Keratinocyte (primary cell): ENCODE data around the gene HS3ST2. TPM values are rescaled to one million over a fixed set of nuclear protein-coding genes. Genes with fewer than 3 reads are reported as not detected.

Experiments used
- DNase-seq: peaks from one replicate; pipeline ENCODE4 v3.0.0-alpha.2; 2011; ENCODE audit warnings: low read depth, missing footprints, low spot score
- FAIRE-seq: peaks from 2 replicates; lab custom pipeline; 2011; peaks lifted over from hg19 to GRCh38; lab: Jason Lieb, UNC
- H2AFZ ChIP-seq: 2 replicates; pipeline ENCODE4 v1.6.0; 2012; ENCODE audit warnings: low read length, control low read depth, inconsistent platforms; ENCODE audit not compliant: control insufficient read depth
- H3K27ac ChIP-seq: 2 replicates; pipeline ENCODE4 v1.5.1; 2011; ENCODE audit warnings: low read length; ENCODE audit not compliant: control insufficient read depth, insufficient read depth
- H3K27me3 ChIP-seq: 3 replicates; pipeline ENCODE4 v1.6.0; 2011; ENCODE audit warnings: low read length; ENCODE audit not compliant: control insufficient read depth, insufficient read depth; ENCODE audit errors: extremely low read depth
- H3K36me3 ChIP-seq, 2 experiments: 2 replicates in 1 of 2; 3 replicates in 1 of 2; pipeline ENCODE4 v1.5.1; 2011; ENCODE audit warnings: low read length in 2 of 2, mild to moderate bottlenecking in 1 of 2; ENCODE audit not compliant: control insufficient read depth in 2 of 2, insufficient read depth in 2 of 2; ENCODE audit errors: extremely low read depth in 1 of 2
- H3K4me1 ChIP-seq: 3 replicates; pipeline ENCODE4 v1.5.1; 2011; ENCODE audit warnings: low read length; ENCODE audit not compliant: control insufficient read depth, insufficient read depth; ENCODE audit errors: extremely low read depth
- H3K4me2 ChIP-seq: 3 replicates; pipeline ENCODE4 v1.6.0; 2011; ENCODE audit warnings: low read depth, low read length; ENCODE audit not compliant: control insufficient read depth, insufficient read depth; ENCODE audit errors: extremely low read depth
- H3K4me3 ChIP-seq, 3 experiments: fragments of 200-600 bp in 1 of 3; sonication (generic) in 1 of 3; 2 replicates in 2 of 3; 3 replicates in 1 of 3; pipeline ENCODE4 v1.5.1; 2011 to 2016; ENCODE audit warnings: low read length in 3 of 3, mild to moderate bottlenecking in 3 of 3, control low read depth in 2 of 3, inconsistent platforms in 1 of 3, low read depth in 1 of 3, mixed read lengths in 1 of 3, mixed run types in 1 of 3, moderate library complexity in 1 of 3; ENCODE audit not compliant: control insufficient read depth in 2 of 3, insufficient read depth in 2 of 3; ENCODE audit errors: extremely low read depth in 1 of 3
- H3K79me2 ChIP-seq: 2 replicates; pipeline ENCODE4 v1.6.0; 2012; ENCODE audit warnings: low read length; ENCODE audit not compliant: control insufficient read depth, insufficient read depth
- H3K9ac ChIP-seq: 3 replicates; pipeline ENCODE4 v1.6.0; 2011; ENCODE audit warnings: low read length; ENCODE audit not compliant: control insufficient read depth, insufficient read depth; ENCODE audit errors: extremely low read depth
- H3K9me1 ChIP-seq: 3 replicates; pipeline ENCODE4 v1.6.0; 2011; ENCODE audit warnings: low read length; ENCODE audit not compliant: control insufficient read depth, insufficient read depth; ENCODE audit errors: extremely low read depth
- H3K9me3 ChIP-seq: 2 replicates; pipeline ENCODE4 v1.5.1; 2012; ENCODE audit warnings: low read depth, low read length; ENCODE audit not compliant: control insufficient read depth
- H4K20me1 ChIP-seq: 3 replicates; pipeline ENCODE4 v1.6.0; 2011; ENCODE audit warnings: low read length; ENCODE audit not compliant: control insufficient read depth, insufficient read depth; ENCODE audit errors: extremely low read depth
- EZH2 ChIP-seq: IDR thresholded peaks from one replicate; pipeline ENCODE4 v1.6.1; 2012; ENCODE audit warnings: inconsistent platforms, mild to moderate bottlenecking, low read length, moderate library complexity
- dilution Hi-C: fragments of 300-500 bp; cut with MboI; formaldehyde crosslinking; loops from one replicate; pipeline ENCODE4 v1.7.0; 2020; ENCODE audit warnings: low sequenced_read_pairs; ENCODE audit not compliant: extremely low pct_ligation_motif_present
- polyA plus RNA-seq, 5 experiments: library from polyadenylated mRNA; depleted of rRNA in 3 of 5; stranded (reverse) in 3 of 5; stranded (forward) in 1 of 5; unstranded in 1 of 5; fragments of >200 nt; gene quantifications; 1 replicate in 1 of 5; 2 replicates in 3 of 5; 3 replicates in 1 of 5; pipeline versions ENCODE4 v1.2.1 to v1.2.3, GENCODE V29; 2011 to 2012; ENCODE audit warnings: missing spikeins in 2 of 5, low read depth in 1 of 5, low replicate concordance in 1 of 5
- TF ChIP-seq, protein P1 (sequence below), 3 experiments: IDR thresholded peaks in 1 of 3; conservative IDR thresholded peaks in 1 of 3; optimal IDR thresholded peaks in 1 of 3; 2 replicates in 2 of 3; 3 replicates in 1 of 3; pipeline versions ENCODE3 to v1.5.1; 2011; ENCODE audit warnings: low read length in 3 of 3, mild to moderate bottlenecking in 3 of 3, moderate library complexity in 2 of 3, control low read depth in 1 of 3, inconsistent platforms in 1 of 3; ENCODE audit not compliant: insufficient read depth in 2 of 3; ENCODE audit errors: extremely low read depth in 1 of 3

The HS3ST2 gene
- polyA plus RNA-seq, 1 donor (not counting 4 experiments of a cell fraction or from before 2014, with no cell fraction given), result 6.3 TPM

DNA sequence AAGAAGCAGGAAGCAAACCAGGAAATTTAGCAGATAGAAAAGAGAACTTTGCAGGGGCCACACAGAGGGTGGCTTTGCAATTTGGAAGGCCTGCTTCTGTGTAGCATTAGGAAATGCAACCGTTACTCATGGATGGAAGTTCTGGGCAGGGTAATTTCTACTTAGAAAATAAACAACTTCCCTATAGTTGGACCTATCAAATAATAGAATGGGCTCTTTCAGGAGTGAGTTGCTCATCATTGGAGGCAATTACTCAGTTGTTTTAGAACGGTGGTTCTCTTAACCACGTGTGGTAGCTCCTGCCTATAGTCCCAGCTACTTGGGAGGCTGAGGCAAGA is 25.8 kb upstream of the HS3ST2 start:
- H3K9me1 ChIP-seq, result no peaks in the 10 kb centered on the region
- peak overlapping the region; percentile 90 for H3K27ac ChIP-seq
- TF ChIP-seq, protein P1, sequence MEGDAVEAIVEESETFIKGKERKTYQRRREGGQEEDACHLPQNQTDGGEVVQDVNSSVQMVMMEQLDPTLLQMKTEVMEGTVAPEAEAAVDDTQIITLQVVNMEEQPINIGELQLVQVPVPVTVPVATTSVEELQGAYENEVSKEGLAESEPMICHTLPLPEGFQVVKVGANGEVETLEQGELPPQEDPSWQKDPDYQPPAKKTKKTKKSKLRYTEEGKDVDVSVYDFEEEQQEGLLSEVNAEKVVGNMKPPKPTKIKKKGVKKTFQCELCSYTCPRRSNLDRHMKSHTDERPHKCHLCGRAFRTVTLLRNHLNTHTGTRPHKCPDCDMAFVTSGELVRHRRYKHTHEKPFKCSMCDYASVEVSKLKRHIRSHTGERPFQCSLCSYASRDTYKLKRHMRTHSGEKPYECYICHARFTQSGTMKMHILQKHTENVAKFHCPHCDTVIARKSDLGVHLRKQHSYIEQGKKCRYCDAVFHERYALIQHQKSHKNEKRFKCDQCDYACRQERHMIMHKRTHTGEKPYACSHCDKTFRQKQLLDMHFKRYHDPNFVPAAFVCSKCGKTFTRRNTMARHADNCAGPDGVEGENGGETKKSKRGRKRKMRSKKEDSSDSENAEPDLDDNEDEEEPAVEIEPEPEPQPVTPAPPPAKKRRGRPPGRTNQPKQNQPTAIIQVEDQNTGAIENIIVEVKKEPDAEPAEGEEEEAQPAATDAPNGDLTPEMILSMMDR (optimal IDR thresholded peaks at IDR 0.05 in 1 of 3, IDR thresholded peaks at IDR 0.05 in 1 of 3, conservative IDR thresholded peaks at IDR 0.05 in 1 of 3; ENCODE audit: extremely low read depth in 1 of 3, insufficient read depth in 2 of 3, low read length in 3 of 3), result no peak
- no peak for TF ChIP-seq EZH2
- no peaks in the 10 kb centered on the region for H3K79me2 ChIP-seq
- dilution Hi-C loops, result no loop called here
- DNase-seq (no peak), FAIRE-seq (no peak)
- H3K9ac ChIP-seq, result no peak overlapping the region
- H3K4me2 ChIP-seq, result peak overlapping the region; percentile 31
- H3K36me3 ChIP-seq, result no peaks in the 10 kb centered on the region
- H3K9me3 ChIP-seq, result no peaks in the 10 kb centered on the region
- peaks cover 28% of the 10 kb centered on the region for H3K4me1 ChIP-seq
- H2AFZ ChIP-seq, result no peak overlapping the region
- no peaks in the 10 kb centered on the region for H3K27me3 ChIP-seq
- no peaks in the 10 kb centered on the region for H4K20me1 ChIP-seq
- H3K4me3 ChIP-seq, result no peak overlapping the region

- Histone ChIP-seq H3K27ac (peak overlapping the region; percentile 90), H4K20me1 (no peaks in the 10 kb centered on the region), H3K27me3 (no peaks in the 10 kb centered on the region), H3K36me3 (no peaks in the 10 kb centered on the region), H3K4me2 (peak overlapping the region; percentile 55), H3K9me3 (peaks cover 7% of the 10 kb centered on the region), H3K4me1 (peaks cover 28% of the 10 kb centered on the region), H3K9ac (peak overlapping the region; percentile 49), H2AFZ (no peak overlapping the region), H3K79me2 (no peaks in the 10 kb centered on the region), H3K4me3 (no peak overlapping the region), H3K9me1 (no peaks in the 10 kb centered on the region)
- FAIRE-seq (peak; percentile 81), DNase-seq (peak; percentile 48)
- dilution Hi-C loops, result no loop called here
- no peak for TF ChIP-seq EZH2
- TF ChIP-seq, protein P1 (optimal IDR thresholded peaks at IDR 0.05 in 1 of 3, IDR thresholded peaks at IDR 0.05 in 1 of 3, conservative IDR thresholded peaks at IDR 0.05 in 1 of 3; ENCODE audit: extremely low read depth in 1 of 3, insufficient read depth in 2 of 3, low read length in 3 of 3), result no peak
These were observed 24.5 kb upstream of the HS3ST2 start for GRCh38 chr16:22789281-22789945.
